ENCODE data around the gene AMMECR1.
"Not testable (repeated sequence)": the region's sequence is repeated elsewhere in the genome, so short reads cannot be mapped to it uniquely, and the experiment has no call there.

AMMECR1 gene

DNA sequence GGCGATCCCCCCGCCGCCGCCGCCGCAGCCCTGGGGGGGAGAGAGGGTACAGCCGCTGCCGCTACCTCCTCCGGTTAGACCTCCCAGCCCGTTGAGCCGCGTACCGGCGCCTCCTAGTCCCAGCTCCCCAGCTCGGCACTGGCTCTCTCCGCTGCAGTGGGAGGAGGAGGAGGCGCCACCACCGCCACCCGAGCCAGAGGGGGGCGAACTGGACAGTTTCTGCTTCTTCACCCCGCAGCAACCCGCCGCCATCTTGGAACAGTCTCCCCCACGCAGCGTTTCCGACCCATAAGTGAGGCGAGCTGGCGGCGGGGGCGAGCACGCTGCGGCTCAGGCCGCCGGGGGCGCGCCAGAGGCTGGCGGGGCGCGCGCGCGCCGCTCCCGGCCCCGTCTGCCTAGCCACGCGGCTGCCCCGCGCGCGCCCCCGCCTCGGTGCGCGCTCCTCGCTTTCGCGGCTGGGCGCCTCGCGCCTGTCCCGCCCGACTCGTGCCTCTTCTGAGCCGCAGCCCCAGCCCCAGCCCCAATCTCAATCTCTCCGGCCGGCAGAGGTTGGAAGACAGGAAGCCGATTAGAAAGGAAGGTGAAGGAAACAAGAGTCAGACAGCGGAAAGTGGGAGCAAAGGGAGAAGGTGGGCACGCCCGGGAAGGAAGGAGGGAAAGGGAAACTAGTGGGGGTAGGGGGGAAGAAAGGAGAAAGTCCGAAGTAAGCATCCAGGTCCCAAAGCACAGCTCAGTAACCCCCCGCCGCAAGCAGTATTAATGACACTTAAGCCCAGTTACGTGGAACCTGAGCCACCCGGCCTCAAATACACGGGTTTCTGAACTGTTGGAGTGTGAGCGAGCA lies at the start of gene AMMECR1:
AMMECR1 (minus strand) TSS at position 266 of the 844 bp plus-strand sequence; CDS start at position 252, 14 bp downstream.
- peak; percentile 83 for DNase-seq

- DNase-seq: no peak
These were observed 45.4 kb upstream of the AMMECR1 start for GRCh38 chrX:110363244-110363643.

GRCh38 chrX:110359273-110359672 lies 41.4 kb upstream of the AMMECR1 start:
- DNase-seq: no peak

- DNase-seq: no peak
These were observed 40.7 kb upstream of the AMMECR1 start, which contains the start of gene RTL9 for GRCh38 chrX:110358548-110358947. TSS of gene RTL9 (plus strand) at chrX:110358848. CDS start at chrX:110450618, 91,770 bp downstream.

- DNase-seq: no peak
These were observed 28.8 kb upstream of the AMMECR1 start for GRCh38 chrX:110346681-110347080.

DNA sequence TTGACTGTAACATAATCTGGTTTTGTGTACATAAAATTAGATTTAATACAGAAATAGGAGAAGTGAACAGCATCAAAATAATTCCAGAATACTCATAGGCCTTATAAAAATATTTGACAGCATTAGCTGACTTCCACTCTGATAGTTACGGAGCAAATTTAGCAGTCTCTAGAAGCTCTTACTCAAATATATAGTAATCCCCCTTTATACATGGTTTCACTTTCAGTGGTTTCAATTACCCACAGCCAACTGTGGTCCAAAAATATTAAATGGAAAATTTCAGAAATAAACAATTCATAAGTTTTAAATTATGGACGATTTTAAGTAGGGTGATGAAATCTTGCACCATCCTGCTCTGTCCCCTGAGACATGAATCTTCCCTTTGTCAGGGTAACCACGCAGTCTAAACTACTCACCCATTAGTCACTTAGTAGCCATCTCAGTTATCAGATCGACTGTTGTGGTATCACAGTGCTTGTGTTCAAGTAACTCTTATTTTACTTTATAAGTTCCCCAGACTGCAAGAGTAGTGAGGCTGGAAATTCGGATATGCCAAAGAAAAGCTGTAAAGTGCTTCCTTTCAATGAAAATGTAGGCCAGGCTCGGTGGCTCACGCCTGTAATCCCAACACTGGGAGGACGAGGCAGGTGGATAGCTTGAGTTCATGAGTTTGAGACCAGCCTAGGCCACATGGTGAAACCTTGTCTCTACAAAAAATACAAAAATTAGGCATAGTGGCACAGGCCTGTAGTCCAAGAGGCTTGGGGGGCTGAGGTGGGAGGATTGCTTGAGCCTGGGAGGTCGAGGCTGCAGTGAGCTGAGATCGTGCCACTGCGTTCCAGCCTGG lies 23.5 kb upstream of the AMMECR1 start:
- DNase-seq: peak; percentile 18

DNA sequence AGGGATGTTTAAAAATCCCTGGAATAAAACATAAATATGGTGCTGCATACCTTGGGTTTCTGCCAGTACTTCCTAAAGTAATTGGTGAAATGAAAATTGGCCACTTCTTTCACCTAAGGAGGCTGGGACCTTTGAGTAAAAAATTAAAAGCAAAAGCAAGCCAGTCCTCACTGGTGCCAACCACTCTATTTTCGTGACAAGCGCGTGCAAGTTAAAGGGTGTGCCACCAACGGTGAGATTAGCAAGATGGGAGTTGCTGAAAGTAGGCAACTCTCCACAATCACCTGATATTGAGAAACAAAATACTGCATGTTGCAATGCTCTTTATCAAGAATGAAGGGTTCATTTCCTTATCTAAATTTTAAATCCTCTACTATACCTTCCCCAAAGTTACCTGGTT lies 21.1 kb upstream of the AMMECR1 start:
- DNase-seq: no peak

DNA sequence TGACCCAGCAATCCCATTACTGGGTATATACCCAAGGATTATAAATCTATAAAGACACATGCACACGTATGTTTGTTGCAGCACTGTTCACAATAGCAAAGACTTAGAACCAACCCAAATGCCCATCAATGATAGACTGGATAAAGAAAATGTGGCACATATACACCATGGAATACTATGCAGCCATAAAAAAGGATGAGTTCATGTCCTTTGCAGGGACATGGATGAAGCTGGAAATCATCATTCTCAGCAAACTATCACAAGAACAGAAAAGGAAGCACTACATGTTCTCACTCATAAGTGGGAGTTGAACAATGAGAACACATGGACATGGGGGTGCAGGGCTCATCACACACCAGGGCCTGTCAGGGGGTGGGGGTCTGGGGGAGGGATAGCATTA lies 15.6 kb upstream of the AMMECR1 start:
- DNase-seq: not testable (repeated sequence)

DNA sequence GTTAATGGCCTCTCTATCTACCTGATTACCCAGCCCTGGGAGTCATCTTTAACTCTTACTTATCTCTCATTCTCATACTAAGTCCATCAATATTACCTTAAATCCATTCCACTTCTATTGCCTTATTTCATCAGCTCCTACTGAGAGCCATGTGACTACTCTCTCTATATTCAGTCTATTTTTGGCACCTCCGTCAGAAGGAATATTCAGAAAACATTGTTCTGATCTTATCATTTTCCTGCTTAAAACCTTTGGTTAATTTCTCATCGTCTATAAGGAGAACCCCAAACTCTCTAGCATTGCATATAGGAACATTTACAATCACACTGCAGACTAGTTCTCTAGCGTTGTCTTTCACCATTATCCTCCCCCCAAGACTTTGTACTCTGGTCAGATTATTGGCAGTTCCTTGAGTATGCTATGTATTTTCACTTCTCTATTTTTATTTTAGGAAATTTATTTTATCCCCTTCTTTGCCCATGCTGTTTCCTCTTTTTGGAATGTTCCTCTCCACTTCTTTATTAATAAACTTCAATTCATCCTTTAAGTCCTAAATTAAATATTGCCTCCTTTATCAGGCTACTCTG lies 13.7 kb upstream of the AMMECR1 start:
- DNase-seq: no peak

- not testable (repeated sequence) for DNase-seq
These were observed 10.7 kb upstream of the AMMECR1 start for GRCh38 chrX:110328613-110329012.

DNA sequence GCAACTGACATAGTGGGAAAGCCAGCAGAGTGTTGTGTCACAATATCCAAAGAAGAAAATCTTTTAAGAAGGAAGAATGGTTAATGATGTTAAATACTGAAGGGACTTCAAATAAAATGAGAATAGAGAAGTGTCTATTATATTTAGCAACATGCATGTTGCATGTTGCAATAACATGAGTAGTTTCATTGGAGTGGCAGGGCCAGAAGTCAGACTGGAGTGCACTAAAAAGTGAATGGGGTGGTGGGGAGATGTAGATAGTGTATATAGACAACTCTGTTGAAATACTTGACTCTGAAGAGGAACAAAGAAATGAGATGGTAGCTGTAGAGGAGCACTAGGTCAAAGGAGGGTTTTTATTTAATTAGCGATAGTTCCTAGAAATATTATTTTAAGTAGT lies 9.5 kb upstream of the AMMECR1 start:
- DNase-seq: no peak

DNA sequence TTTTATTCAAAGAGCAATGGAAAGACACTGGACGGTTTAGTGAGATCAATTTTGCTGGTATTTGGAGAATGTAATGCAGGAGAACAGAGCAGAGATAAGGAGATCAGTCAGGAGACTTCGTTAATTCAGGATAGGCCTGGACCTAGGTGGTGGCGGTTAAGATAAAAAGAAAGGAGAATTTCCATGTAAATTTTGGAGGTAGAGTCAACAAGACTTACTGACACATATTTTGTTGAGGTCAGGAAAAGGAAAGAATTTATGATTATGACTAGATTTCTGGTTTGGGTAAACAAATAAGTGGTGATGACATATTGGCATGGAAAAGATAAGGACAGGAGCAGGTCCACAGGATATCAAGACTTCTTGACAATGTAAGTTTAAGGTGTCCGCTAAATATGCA lies 8.8 kb upstream of the AMMECR1 start:
- DNase-seq: no peak

DNA sequence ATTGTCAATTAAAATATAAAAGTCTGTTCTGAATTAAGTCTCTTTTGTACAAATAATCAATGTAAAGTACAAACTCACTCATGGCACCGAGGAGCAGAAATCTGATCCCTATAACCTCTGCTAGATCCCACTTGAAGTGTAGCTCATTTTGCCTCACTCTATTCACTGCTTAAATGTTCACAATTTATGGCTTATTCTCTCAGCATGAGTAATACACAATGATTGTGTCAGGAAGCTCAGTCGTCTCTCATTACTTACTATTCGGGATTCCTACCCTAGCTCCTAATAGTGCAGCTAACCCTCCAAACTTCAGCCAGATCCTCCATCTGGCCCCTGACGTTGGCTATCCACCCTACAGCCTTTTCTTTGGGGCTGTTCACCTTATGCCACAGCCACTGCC lies 4.7 kb upstream of the AMMECR1 start:
- DNase-seq: no peak

DNA sequence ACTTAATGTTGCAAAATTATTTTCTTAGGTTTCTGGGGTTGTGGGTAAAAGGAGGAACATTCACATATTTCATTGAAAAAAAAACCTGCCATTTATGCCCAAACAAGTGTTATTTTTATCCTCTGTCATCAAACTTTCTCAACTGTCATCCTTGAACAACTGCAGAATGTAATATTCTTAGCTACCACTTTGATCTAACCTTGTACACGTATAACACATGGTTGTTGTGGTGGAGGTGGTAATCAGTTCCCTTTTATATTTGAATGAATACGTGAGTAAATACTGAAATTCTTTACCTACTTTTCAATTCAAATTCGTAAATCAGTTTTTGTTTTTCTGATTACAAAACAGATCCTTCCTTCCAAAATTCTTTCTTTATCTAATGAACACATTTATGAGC lies 3.8 kb upstream of the AMMECR1 start:
- DNase-seq: no peak

DNA sequence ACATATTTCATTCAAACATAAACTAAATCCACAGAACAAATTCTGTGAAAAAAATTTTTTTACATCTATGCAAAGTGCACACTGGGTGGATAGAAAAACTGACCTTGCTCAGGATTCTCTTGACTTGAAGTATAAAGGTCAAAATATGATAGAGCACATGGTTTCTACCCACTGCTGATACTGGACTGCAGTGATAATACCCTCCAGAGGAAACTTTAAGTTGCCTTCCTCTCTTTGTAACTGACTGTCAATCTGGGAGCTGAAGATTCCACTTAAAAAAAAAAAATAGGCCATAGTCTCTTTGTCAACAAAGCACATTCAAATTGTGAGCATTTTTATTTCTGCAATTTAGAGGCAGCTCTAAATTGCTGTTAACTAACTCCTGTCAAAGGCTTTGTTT lies 3.2 kb upstream of the AMMECR1 start:
- no peak for DNase-seq

- no peak for DNase-seq
These were observed 2.6 kb upstream of the AMMECR1 start for GRCh38 chrX:110320381-110320987.

DNA sequence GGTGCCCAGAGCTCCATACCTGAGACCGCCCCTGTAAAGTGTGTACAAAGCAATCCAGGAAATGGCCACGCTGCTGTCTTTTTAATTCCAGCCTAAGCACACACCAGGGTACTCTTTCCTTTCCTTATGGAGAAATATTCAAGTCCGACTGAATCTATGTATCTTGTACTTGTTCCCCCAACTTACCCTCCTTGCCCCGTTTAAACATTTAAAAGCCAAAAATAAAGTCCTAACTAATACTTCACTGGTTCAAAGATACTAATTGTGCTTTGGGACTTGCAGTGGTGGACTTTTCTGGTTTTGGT lies 731 bp upstream of the AMMECR1 start:
- DNase-seq: no peak

- peak; percentile 39 for DNase-seq
These were observed 645 bp downstream of the AMMECR1 start for GRCh38 chrX:110317061-110317819.

DNA sequence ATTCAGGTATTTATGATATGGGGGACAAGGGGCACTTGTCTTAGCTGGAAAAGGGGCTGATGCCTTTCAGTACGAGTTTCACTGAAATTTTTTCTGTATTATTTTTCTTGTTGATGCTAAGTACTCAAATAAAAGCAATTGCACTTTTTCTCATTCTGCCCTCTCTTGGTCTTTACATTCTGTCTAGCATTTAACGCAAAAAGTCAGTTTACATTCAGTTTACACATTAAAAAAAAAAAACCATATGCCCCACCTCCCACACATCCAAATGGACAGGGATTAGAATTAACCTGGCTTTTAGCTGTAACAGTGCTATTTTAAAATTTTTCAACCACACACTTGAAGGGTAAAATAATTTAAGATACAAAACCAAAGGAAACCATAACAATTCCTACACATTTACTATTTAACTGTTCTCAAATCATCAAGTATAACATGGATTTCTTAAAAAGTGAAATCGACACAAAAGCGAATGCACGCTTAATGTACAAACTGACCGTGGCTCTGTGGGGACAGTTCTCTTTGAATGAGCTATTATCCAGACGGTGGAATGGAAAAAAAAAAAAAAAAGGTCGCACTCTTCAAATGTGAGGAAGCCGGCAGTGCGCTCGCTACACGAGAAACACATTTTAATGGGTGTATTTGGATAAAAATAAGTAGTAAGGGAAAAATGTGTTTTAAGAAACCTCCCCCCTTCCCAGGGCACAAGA lies 1.4 kb downstream of the AMMECR1 start:
- no peak for DNase-seq

DNA sequence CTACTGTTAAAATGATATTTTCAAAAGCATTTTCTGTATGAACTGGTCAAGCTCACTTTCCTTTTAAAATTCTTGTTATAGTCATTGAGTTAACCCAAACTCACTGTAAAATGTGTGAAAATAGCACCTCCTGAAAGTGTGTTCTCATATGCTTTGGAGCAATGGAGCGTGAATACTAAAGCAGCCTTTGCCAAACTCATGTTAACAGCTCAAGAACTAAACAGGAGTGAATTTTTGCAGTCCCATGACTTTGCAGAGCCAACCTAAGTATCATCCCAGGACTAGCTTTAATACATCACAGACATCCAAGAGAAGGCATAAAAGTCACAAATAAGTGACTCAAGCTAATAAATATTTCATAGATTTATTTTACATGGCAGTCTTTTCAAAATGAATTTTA lies 2.3 kb downstream of the AMMECR1 start:
- no peak for DNase-seq

- DNase-seq: no peak
These were observed 6.3 kb downstream of the AMMECR1 start for GRCh38 chrX:110311437-110312230.
